Activated naive CD4-positive, alpha-beta T cell treated with anti-CD3 and anti-CD28 coated beads for 36 hours (primary cell): ENCODE measurements around the gene ZNF423. TPM values are rescaled to one million over a fixed set of nuclear protein-coding genes. Genes with fewer than 3 reads are reported as not detected.

Experiments
- total RNA-seq, 2 experiments: library from RNA; stranded (reverse); gene quantifications; one replicate each; pipeline ENCODE4 v1.2.3, GENCODE V29; 2021

ZNF423 gene
- total RNA-seq, 2 experiments from 2014 or later = 0.05 TPM; not detected in 1

Other genes with a start within 250 kb of the ZNF423 start
- gene CNEP1R1, start 169.1 kb upstream of the ZNF423 start, total RNA-seq = 10 to 100 TPM; 28.2 to 30.9 TPM
- 10 to 100 TPM; 16.3 to 17.5 TPM for gene HEATR3, start 209.9 kb upstream of the ZNF423 start, total RNA-seq